RPMI8226 (cell line): Measurements from ENCODE around the gene MMP28.

Source experiments
- DNase-seq: peaks from one replicate; pipeline ENCODE4 v3.0.0-alpha.2; 2015

MMP28 gene

GRCh38 chr17:35716897-35717465 lies 78.5 kb downstream of the MMP28 start:
- DNase-seq: no peak

GRCh38 chr17:35716173-35716572 lies 79.3 kb downstream of the MMP28 start:
- DNase-seq: no peak
